Ovary (tissue), 9 donors: ENCODE measurements around the gene ASCC3. TPM values are rescaled to one million over a fixed set of nuclear protein-coding genes. Genes with fewer than 3 reads are reported as not detected.

ENCODE experiments used
- DNase-seq, 5 donors: peaks; one replicate each; pipeline ENCODE4 v3.0.0-alpha.2; 2019 to 2020
- H3K27ac ChIP-seq, 2 donors: fragments of 200-600 bp; one replicate each; pipeline versions ENCODE4 v1.5.1 to v1.8.0; 2019 to 2022
- H3K27me3 ChIP-seq: fragments of 200-600 bp; one replicate; pipeline ENCODE4 v1.8.0; 2022
- H3K36me3 ChIP-seq: fragments of 200-600 bp; sonication (generic); one replicate; pipeline ENCODE4 v1.5.1; 2019
- H3K4me1 ChIP-seq: one replicate; pipeline ENCODE4 v1.8.1; 2013; ENCODE audit warnings: mild to moderate bottlenecking, moderate library complexity; ENCODE audit not compliant: insufficient read depth
- H3K4me3 ChIP-seq: fragments of 200-600 bp; sonication (generic); one replicate; pipeline ENCODE4 v1.5.1; 2017
- H3K9me3 ChIP-seq, 2 donors: fragments of 200-600 bp in 1 of 2; sonication (generic) in 1 of 2; one replicate each; pipeline versions ENCODE4 v1.5.1 to v1.8.1; 2013 to 2019; ENCODE audit warnings: mild to moderate bottlenecking in 1 of 2, moderate library complexity in 1 of 2
- EP300 ChIP-seq: sonication (generic); formaldehyde crosslinking; IDR thresholded peaks from one replicate; pipeline ENCODE4 v1.6.1; 2017; ENCODE audit warnings: antibody characterized with exemption
- POLR2A ChIP-seq: fragments of 450-650 bp; IDR thresholded peaks from one replicate; pipeline ENCODE4 v1.6.1; 2017; ENCODE audit warnings: antibody characterized with exemption, mild to moderate bottlenecking, moderate library complexity
- WGBS, 3 donors: extraction: QIAGEN DNeasy Blood & Tissue Kit in 1 of 3; methylation state at CpG; one replicate each; pipeline versions ENCODE4 v1.1.5 to v1.1.7; 2013 to 2017; 5-methylcytosine and 5-hydroxymethylcytosine counted together
- intact Hi-C, 4 donors: fragments of 100-400 bp; cut with DNase I; formaldehyde crosslinking; loops; one replicate each; pipeline versions ENCODE4 v1.11.0 to v1.15.1; 2022 to 2023
- polyA plus RNA-seq, 2 donors: library from polyadenylated mRNA; stranded (reverse); fragments of 200-250 nt in 1 of 2; fragments of 350-450 nt in 1 of 2; fragmentation: Illumina TruSeq in 1 of 2; extraction: RNeasy Lipid Tissue Mini Kit (QIAGEN cat#74804) in 1 of 2; gene quantifications; one replicate each; pipeline ENCODE4 v1.2.3, GENCODE V29; 2013 to 2014
- total RNA-seq, 7 donors: library from RNA; depleted of rRNA in 2 of 7; stranded (reverse); fragments of >200 nt in 2 of 7; fragmentation: NEBNext Ultra II Directional in 3 of 7; extraction: Animal tissue kit (Norgen Biotek cat#: 25700) in 3 of 7; gene quantifications; one replicate each; pipeline versions ENCODE4 v1.1.0 to v1.2.4, GENCODE V29; 2016 to 2023
- TF ChIP-seq, protein P1 (sequence below), 3 donors: fragments of 450-650 bp in 2 of 3; fragments of 200-600 bp in 1 of 3; IDR thresholded peaks; one replicate each; pipeline versions ENCODE4 v1.5.1 to v1.8.0; 2016 to 2022; ENCODE audit warnings: antibody characterized with exemption in 3 of 3, mild to moderate bottlenecking in 1 of 3
- donor health status: DM: no; HTN: no; CAD: no; lungs with moderate emphysema.
- donor health status: DM: no; HTN: no; CAD: no.
- donor health status: Bipolar disorder and iron deficiency.
- donor health status: DM: yes; HTN: yes; CAD: no.
- donor health status: DM: no; HTN: no; CAD: no.
- donor health status: DM: yes; HTN: yes; CAD: no.

ASCC3 gene
- total and polyA plus RNA-seq, 9 donors = 8.2 to 34.2 (median 22.0) TPM

DNA sequence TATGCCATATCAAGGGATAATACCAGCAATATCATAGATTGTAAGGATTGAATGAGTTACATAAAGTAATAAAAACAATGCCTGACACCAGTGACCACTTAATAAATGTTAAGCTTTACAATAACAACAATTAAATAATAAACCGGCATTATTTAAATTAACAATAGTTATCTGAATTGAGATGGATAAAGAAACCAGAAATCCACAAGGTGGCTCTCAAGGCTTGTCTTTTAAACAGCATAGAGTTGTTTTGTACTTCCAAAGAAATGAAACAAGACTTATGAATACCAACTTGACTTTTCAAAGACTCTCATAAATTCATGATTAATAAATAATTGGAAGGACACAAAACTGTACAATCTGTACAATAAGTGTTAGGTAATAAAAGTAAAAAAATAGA is 203.1 kb downstream of the ASCC3 start:
- Histone ChIP-seq H3K36me3 (no peaks in the 10 kb centered on the region), H3K4me1 (no peaks in the 10 kb centered on the region), H3K4me3 (no peak overlapping the region), H3K27ac (no peak overlapping the region), H3K9me3 (no peaks in the 10 kb centered on the region), H3K27me3 (no peaks in the 10 kb centered on the region)
- TF ChIP-seq, protein P1, sequence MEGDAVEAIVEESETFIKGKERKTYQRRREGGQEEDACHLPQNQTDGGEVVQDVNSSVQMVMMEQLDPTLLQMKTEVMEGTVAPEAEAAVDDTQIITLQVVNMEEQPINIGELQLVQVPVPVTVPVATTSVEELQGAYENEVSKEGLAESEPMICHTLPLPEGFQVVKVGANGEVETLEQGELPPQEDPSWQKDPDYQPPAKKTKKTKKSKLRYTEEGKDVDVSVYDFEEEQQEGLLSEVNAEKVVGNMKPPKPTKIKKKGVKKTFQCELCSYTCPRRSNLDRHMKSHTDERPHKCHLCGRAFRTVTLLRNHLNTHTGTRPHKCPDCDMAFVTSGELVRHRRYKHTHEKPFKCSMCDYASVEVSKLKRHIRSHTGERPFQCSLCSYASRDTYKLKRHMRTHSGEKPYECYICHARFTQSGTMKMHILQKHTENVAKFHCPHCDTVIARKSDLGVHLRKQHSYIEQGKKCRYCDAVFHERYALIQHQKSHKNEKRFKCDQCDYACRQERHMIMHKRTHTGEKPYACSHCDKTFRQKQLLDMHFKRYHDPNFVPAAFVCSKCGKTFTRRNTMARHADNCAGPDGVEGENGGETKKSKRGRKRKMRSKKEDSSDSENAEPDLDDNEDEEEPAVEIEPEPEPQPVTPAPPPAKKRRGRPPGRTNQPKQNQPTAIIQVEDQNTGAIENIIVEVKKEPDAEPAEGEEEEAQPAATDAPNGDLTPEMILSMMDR (IDR thresholded peaks at IDR 0.05) = no peak
- no peak for TF ChIP-seq EP300
- TF ChIP-seq POLR2A = no peak
- WGBS, 3 donors = 40 to 60% (median 43%) methylated on average over 1 of the region's 1 CpG
- DNase-seq = no peak
- intact Hi-C loops = no loop called here

DNA sequence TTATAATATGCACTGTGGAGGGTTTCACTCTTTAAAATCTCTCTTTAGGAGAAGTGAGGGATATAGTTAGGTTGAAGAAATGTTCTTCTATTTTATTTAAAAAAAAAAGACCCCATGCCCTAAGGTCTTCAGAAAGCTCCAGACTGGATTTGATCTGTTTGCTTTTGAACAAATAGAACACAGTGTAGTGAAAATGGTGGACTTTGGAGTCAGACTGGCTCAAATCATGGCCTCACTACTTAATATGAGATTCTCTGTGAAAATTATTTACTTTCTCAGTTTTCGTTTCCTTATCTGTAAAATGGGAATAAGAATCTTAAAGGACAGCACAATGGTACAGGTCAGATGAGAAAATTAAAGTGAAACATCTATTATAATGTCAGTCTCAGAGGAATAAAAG is 203.9 kb downstream of the ASCC3 start:
- no peak for DNase-seq
- no peaks in the 10 kb centered on the region for H3K9me3 ChIP-seq
- no peak overlapping the region for H3K4me3 ChIP-seq
- no peaks in the 10 kb centered on the region for H3K4me1 ChIP-seq
- no peaks in the 10 kb centered on the region for H3K27me3 ChIP-seq
- H3K27ac ChIP-seq = no peak overlapping the region
- WGBS, 3 donors = 86 to 97% (median 90%) methylated on average over 1 of the region's 1 CpG
- H3K36me3 ChIP-seq = no peaks in the 10 kb centered on the region
- intact Hi-C loops = no loop called here
- no peak for TF ChIP-seq EP300
- TF ChIP-seq, protein P1 (IDR thresholded peaks at IDR 0.05) = no peak
- TF ChIP-seq POLR2A = no peak

DNA sequence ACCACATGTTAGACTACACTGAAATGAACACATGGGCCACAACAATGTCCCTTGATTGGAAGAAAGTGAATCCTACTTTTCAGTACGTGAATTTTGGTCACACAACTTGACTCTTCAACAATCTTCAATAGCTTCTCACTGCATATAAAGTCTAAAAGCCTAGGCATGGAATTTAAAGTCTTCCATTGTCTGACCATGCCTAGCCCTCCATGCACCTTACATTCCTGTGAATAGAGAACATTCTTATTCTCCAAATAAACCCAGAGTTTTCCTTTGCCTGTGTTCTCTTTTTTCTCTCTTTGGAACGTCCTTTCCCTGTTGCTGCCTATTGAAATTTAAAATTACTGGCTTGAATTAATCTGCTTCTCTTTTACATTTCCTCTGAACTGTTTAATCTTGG is 207.5 kb downstream of the ASCC3 start:
- 91 to 94% (median 93%) methylated on average over 2 of the region's 2 CpGs for WGBS, 3 donors
- H3K9me3 ChIP-seq = no peaks in the 10 kb centered on the region
- intact Hi-C loops = no loop called here

DNA sequence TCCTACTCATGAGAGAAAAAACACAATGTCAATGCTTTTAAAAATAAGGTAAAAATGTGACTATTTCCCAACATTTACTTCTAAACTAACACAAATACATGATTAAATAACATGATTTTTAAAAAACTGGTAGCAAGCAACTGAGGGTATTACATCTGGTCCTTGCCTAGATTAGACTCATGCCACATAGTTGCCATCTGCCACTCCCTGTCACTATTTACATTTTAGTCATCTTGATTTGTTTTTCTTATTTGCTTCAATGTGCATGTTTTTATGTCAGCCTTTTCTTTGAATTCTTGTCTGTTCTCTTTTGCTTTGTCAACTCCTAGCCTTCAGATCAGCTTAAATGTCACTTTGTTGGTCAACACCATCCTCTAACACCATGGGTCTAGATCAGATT is 209.4 kb downstream of the ASCC3 start:
- H3K36me3 ChIP-seq = no peaks in the 10 kb centered on the region
- H3K4me1 ChIP-seq = no peaks in the 10 kb centered on the region
- no peak overlapping the region for H3K4me3 ChIP-seq
- H3K9me3 ChIP-seq = no peaks in the 10 kb centered on the region
- no peak for DNase-seq
- intact Hi-C loops = no loop called here
- no peak overlapping the region for H3K27ac ChIP-seq
- no peaks in the 10 kb centered on the region for H3K27me3 ChIP-seq
- TF ChIP-seq POLR2A = no peak
- no peak for TF ChIP-seq EP300
- TF ChIP-seq, protein P1 (IDR thresholded peaks at IDR 0.05) = no peak

More for the DNA sequence above, 207.5 kb downstream of the ASCC3 start:
- Histone ChIP-seq H3K36me3 (no peaks in the 10 kb centered on the region), H3K27ac (no peak overlapping the region), H3K4me3 (no peak overlapping the region), H3K4me1 (no peaks in the 10 kb centered on the region), H3K27me3 (no peaks in the 10 kb centered on the region)
- TF ChIP-seq, protein P1 (IDR thresholded peaks at IDR 0.05) = no peak
- TF ChIP-seq POLR2A (no peak), EP300 (no peak)
- DNase-seq = no peak

DNA sequence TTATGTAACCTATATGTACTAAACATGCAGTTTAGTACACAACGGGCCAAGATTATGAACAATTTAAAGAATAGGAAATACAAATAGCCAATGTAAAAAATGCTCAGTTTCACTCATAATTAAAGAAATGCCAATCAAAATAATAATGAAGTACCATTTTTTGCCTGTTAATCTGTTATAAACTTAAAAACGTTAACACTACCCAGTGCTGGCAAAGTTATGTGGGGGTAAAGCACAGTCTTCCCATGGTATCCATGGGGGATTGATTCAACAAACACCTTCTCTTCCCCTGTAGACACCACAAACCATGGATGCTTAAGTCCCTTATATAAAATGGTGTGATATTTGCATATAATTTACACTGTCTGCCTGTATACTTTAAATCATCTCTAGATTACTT is 211.1 kb downstream of the ASCC3 start:
- TF ChIP-seq EP300 = no peak
- no peak for TF ChIP-seq POLR2A
- TF ChIP-seq, protein P1 (IDR thresholded peaks at IDR 0.05) = no peak
- no peak overlapping the region for H3K27ac ChIP-seq

More for the DNA sequence above, 211.1 kb downstream of the ASCC3 start:
- Histone ChIP-seq H3K36me3 (no peaks in the 10 kb centered on the region), H3K4me1 (no peaks in the 10 kb centered on the region), H3K27me3 (no peaks in the 10 kb centered on the region), H3K9me3 (no peaks in the 10 kb centered on the region), H3K4me3 (no peak overlapping the region)
- WGBS, 3 donors = 96 to 98% (median 97%) methylated on average over 2 of the region's 2 CpGs
- no peak for DNase-seq
- intact Hi-C loops = no loop called here
